GM18861 (cell line): ENCODE results near the gene CSF2.

Experiments
- ATAC-seq: cut with Tn5 transposase; IDR thresholded peaks from one replicate; pipeline ENCODE4 v1.9.1; 2021; ENCODE audit not compliant: unreplicated experiment

The CSF2 gene

GRCh38 chr5:132073231-132074013 is at the start of gene CSF2:
TSS of gene CSF2 (plus strand) at chr5:132073789. CDS start at chr5:132073824, 35 bp downstream.
- ATAC-seq = no peak

- no peak for ATAC-seq
These were observed 49.5 kb upstream of the CSF2 start for GRCh38 chr5:132024117-132024435.

GRCh38 chr5:132024789-132025402 is 48.7 kb upstream of the CSF2 start:
- no peak for ATAC-seq

GRCh38 chr5:132025403-132025971 is 48.1 kb upstream of the CSF2 start:
- no peak for ATAC-seq

DNA sequence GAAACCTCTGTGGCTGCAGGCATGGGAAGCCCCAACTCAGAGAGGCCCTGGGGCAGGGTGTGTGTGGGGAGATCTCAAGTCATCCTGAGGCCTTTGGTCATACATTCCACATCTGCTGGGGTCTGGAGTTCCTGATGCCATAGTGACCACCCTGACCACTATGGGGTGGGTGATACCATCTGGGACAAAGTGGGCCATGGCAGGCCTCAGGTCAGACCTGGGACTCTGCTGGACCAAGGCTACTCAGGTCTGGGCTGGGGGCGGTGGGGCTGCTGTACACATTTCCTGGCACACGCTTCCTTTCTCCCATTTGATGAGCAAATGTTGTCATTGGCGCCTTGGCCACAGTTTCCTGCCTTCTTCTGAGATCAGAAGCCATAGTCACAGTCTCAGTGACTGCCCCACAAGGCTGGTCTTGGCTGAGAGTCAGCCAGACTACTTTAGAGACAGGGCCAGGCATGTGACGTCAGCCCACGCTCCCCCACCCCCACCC is 47.0 kb upstream of the CSF2 start:
- ATAC-seq = no peak

GRCh38 chr5:132027027-132027426 is 46.6 kb upstream of the CSF2 start:
- ATAC-seq = no peak

DNA sequence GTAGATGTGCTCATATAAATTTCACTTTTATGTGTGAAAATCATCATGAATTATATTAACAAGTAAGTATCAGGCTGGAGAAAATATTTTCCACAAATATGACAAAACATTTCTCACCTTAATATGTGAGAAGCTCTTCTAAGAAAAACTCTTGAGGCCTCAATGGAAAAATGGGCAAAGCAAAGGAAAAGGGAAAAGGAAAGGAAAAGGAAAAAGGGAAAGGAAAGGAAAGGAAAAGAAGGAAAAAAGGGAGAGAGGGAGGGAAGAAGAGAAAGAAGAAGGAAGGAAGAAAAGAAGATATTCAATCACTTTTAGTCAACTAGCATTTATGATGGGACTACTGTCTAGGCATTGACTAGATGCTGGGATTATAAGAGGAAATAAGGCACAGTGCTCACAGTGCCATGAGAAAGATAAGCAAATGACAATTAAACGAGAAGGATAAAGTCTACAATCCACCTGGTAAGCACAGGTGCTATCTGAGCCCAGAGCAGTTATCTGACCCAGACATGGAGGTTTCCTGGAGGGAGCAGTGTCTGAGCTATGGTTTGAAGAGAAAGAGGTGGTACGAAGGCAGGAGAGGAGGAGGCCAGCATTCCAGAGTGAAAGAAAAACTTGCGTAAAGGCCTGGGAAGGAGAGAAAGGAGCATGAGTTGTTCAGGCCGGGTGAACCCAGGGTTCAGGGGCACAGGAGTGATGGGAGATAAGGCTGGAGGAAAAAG is 43.8 kb upstream of the CSF2 start:
- no peak for ATAC-seq

- ATAC-seq = no peak
These were observed 43.0 kb upstream of the CSF2 start for GRCh38 chr5:132030610-132031009.

- ATAC-seq = no peak
These were observed 41.4 kb upstream of the CSF2 start for GRCh38 chr5:132032196-132032595.

GRCh38 chr5:132033122-132033521 is 40.5 kb upstream of the CSF2 start:
- no peak for ATAC-seq

DNA sequence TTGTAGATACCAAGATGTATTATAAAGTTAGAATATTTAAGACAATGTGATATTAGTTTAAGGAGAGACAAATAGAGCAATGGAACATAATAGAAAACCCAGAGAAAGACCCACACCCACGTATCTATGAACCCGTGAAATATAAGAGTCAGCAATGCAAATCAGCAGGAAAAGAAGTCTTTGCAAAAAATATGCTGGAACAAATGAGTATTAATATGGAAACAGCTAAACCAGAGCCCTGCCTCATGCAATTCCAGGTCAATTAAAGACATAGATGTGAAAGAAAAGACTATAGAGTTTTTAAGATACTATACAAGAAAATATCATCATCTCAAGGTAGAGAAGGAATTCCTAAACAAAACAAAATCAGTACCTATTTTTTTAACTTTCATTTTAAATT is 36.2 kb upstream of the CSF2 start:
- ATAC-seq = no peak

- ATAC-seq = no peak
These were observed 29.4 kb upstream of the CSF2 start for GRCh38 chr5:132044207-132044606.

DNA sequence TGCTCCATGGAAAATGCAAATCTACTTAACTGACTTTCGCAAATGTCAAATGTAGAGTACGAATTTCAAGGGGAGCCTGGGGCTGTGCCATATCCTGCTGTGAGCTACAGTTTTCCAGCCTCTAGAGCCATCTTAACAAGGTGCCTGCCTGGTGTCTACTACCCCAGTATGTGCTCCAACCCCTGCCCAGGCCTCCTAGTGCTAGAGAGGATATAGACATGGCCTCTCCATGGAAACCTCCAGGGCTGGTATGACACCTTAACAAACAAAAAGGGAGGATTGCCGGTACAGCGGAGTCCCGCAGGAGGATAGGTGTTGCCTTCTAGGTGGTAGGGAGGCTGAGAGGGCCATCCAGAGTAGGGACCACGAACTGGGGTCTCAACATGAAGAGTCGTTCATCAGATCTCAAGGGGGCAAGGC is 26.7 kb upstream of the CSF2 start:
- ATAC-seq = no peak

DNA sequence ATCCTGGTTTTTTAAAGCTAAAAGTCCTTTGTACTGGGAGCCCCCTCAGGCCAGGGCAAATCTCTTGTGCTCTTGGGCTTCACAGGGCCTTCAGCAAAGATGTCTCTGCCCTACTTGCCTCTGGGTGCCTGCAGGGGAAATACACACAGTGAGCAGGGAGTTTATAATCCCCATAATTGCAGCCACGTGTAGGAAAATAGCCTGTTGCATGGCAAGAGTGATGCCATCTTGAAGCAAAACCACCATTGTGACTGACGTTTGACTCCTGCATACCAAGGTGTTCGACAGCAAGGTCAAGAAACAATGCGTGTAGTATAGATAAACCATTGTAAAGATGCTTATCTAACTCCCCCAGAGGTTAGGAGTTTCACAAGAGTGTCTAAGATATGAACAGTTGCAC is 24.5 kb upstream of the CSF2 start:
- no peak for ATAC-seq

DNA sequence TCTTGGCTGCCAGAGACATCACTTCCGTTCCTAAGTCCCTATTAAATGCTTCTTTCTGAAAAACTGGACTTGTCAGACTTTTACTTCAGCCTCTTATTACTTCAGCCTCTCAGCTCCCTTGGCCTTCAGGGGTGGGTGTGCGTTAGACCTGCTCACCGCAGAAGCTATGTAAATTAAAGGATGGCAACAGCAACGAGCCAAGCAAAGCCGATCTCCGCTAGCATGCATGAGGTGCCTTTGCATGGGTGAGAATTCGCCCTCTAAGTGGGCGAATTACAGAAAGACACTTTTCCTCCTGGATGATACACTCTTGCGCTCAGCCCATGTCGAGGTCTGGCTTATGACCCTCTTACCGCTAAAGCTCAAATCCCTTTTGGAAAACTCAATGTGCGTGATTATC is 24.0 kb upstream of the CSF2 start:
- ATAC-seq = no peak

- no peak for ATAC-seq
These were observed 23.5 kb upstream of the CSF2 start for GRCh38 chr5:132050136-132050535.

DNA sequence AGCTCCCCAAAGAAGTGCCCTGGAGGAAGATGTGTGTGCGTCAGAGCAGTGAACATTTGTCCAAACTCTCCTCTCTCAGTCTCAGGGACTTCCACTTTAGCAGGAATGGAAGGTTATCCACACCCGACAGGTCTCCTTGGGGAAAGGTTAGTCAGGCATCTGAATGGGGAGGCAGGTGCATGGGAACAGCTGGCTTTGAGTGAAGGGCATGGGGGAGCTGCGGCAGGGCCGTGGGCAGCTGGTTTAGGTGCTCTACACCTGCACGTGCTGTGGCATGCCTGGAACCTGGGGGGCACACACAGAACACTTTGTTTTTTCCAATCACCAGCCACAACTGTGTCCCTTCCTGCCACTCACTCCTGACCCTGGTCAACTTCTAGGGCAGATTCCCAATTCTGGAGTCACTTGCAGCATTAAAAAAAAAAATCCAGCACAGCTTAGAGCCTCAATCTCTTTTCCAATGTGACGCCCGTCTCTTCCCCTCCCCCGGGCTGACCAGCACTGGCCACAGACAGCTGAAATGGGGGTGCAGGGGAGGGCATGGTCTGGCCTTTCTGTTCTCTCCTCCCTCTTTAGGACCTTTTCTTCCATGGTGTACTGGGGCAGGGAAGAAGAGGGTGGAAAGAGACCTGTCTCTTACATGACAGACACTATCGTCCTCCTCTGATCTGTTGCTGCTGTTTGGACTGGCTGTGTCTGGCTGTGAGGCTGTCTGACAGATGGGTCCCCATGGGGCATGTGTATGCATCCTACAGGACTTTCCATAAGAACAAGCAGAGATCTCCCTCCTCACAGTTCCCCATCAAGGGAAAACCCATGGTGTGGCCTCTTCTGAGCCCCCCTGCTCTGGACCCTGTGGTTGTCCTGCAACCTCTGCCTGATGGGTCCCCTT is 22.7 kb upstream of the CSF2 start:
- ATAC-seq = no peak

DNA sequence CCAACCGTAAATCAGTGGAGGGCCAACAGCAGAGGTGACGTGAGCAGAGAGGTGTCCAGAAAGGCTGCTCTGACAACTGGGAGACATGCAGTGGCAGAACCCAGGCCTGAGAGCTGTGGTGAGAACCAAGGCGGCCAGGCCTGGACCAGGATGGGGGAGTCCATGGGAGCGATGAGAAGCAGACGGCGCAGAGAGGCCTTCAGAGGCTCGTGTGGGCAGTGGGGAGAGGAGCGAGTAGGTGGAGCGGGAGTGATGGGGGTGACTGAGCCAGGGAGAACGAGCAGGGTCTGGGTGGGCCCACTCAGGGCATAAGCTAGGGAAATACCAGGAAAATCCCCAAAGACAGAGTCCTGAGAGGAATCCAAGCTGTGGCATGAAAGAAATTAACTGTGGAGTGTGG is 21.1 kb upstream of the CSF2 start:
- ATAC-seq = no peak

- ATAC-seq = no peak
These were observed 20.1 kb upstream of the CSF2 start for GRCh38 chr5:132053483-132053882.

- ATAC-seq = no peak
These were observed 19.4 kb upstream of the CSF2 start for GRCh38 chr5:132054031-132054696.
